Adrenal gland (tissue), 12 donors: ENCODE measurements around the gene TET3. TPM values are rescaled to one million over a fixed set of nuclear protein-coding genes. Genes with fewer than 3 reads are reported as not detected.
A peak's percentile ranks its signal among the peaks of the same experiment; 100 is the strongest.

Experiments used
- DNase-seq, 7 donors: peaks; one replicate each; pipeline ENCODE4 v3.0.0-alpha.2; 2019 to 2020
- H3K27ac ChIP-seq, 5 donors: fragments of 200-600 bp; sonication (generic) in 4 of 5; 1 replicate in 3 of 5; 2 replicates in 2 of 5; pipeline versions ENCODE4 v1.5.1 to v1.8.0; 2016 to 2020; ENCODE audit warnings: mild to moderate bottlenecking in 1 of 5
- H3K27me3 ChIP-seq: fragments of 200-600 bp; 2 replicates; pipeline ENCODE4 v1.8.0; 2021
- H3K36me3 ChIP-seq, 2 donors: fragments of 200-600 bp; replicated peaks in 1 of 2; 1 replicate in 1 of 2; 2 replicates in 1 of 2; pipeline versions ENCODE4 v1.5.1 to v1.8.0; 2018 to 2022
- H3K4me1 ChIP-seq, 2 donors: fragments of 200-600 bp; replicated peaks in 1 of 2; 1 replicate in 1 of 2; 2 replicates in 1 of 2; pipeline versions ENCODE4 v1.5.1 to v1.8.0; 2018 to 2021
- H3K4me3 ChIP-seq, 4 donors: fragments of 200-600 bp; sonication (generic) in 3 of 4; one replicate each; pipeline ENCODE4 v1.5.1; 2016 to 2018
- H3K9me3 ChIP-seq, 3 donors: fragments of 200-600 bp; sonication (generic) in 1 of 3; replicated peaks in 1 of 3; 1 replicate in 2 of 3; 2 replicates in 1 of 3; pipeline versions ENCODE4 v1.5.1 to v1.8.0; 2016 to 2021
- CTCF ChIP-seq, 6 experiments: fragments of 450-650 bp in 4 of 6; fragments of 200-600 bp in 2 of 6; sonication (generic) in 1 of 6; IDR thresholded peaks; 1 replicate in 5 of 6; 2 replicates in 1 of 6; pipeline versions ENCODE4 v1.5.1 to v1.8.0; 2016 to 2021; ENCODE audit warnings: antibody characterized with exemption in 6 of 6, mild to moderate bottlenecking in 2 of 6, moderate library complexity in 1 of 6
- POLR2A ChIP-seq, 2 donors: fragments of 450-650 bp; IDR thresholded peaks; one replicate each; pipeline ENCODE4 v1.6.1; 2017; ENCODE audit warnings: antibody characterized with exemption in 2 of 2, mild to moderate bottlenecking in 2 of 2, moderate library complexity in 1 of 2
- WGBS, 4 donors: extraction: QIAGEN DNeasy Blood & Tissue Kit in 2 of 4; methylation state at CpG; one replicate each; pipeline versions ENCODE4 v1.1.5 to v1.1.7; 2013 to 2017; 5-methylcytosine and 5-hydroxymethylcytosine counted together
- intact Hi-C, 2 donors: fragments of 100-400 bp; cut with DNase I; formaldehyde crosslinking; loops; one replicate each; pipeline versions ENCODE4 v1.14.1 to v1.15.0; 2022 to 2023
- polyA plus RNA-seq, 3 donors: library from polyadenylated mRNA; stranded (reverse); fragments of 200-250 nt in 2 of 3; fragments of 350-450 nt in 1 of 3; fragmentation: Illumina TruSeq in 1 of 3; extraction: RNeasy Lipid Tissue Mini Kit (QIAGEN cat#74804) in 1 of 3; gene quantifications; one replicate each; pipeline ENCODE4 v1.2.3, GENCODE V29; 2013 to 2014
- total RNA-seq, 9 donors: library from RNA; depleted of rRNA in 4 of 9; stranded (reverse); fragments of >200 nt in 4 of 9; fragments of 120-200 nt in 1 of 9; fragmentation: NEBNext Ultra II Directional in 1 of 9; extraction: Animal tissue kit (Norgen Biotek cat#: 25700) in 1 of 9; gene quantifications; one replicate each; pipeline versions ENCODE4 v1.1.0 to v1.2.4, GENCODE V29; 2013 to 2023
- donor health status: healthy with polysubstance abuse.
- donor health status: Bipolar disorder and iron deficiency.
- donor health status: DM: yes; HTN: yes; CAD: no.
- donor health status: DM: no; HTN: no; CAD: no.
- donor health status: DM: no; HTN: no; CAD: no.
- donor health status: DM: yes; HTN: yes; CAD: no.

TET3 gene
- total and polyA plus RNA-seq, 12 donors: 1.3 to 8.6 (median 5.4) TPM

GRCh38 chr2:73986085-73986681 lies 1.5 kb downstream of the TET3 start:
- intact Hi-C loops: no loop called here
- Histone ChIP-seq H3K36me3 (no peaks in the 10 kb centered on the region), H3K27me3 (no peaks in the 10 kb centered on the region), H3K9me3 (no peaks in the 10 kb centered on the region), H3K4me3 (peak overlapping the region in 1 of 4 donors; percentile 78), H3K27ac (peak overlapping the region in 2 of 5 donors; percentile 47 to 86), H3K4me1 (peaks cover 12 to 45% of the 10 kb centered on the region in 2 donors)
- no peak for DNase-seq
- TF ChIP-seq CTCF (IDR thresholded peaks at IDR 0.05): no peak
- TF ChIP-seq POLR2A (IDR thresholded peaks at IDR 0.05): no peak
- WGBS, 4 donors: 86 to 98% (median 91%) methylated on average over 17 to 21 of the region's 21 CpGs

DNA sequence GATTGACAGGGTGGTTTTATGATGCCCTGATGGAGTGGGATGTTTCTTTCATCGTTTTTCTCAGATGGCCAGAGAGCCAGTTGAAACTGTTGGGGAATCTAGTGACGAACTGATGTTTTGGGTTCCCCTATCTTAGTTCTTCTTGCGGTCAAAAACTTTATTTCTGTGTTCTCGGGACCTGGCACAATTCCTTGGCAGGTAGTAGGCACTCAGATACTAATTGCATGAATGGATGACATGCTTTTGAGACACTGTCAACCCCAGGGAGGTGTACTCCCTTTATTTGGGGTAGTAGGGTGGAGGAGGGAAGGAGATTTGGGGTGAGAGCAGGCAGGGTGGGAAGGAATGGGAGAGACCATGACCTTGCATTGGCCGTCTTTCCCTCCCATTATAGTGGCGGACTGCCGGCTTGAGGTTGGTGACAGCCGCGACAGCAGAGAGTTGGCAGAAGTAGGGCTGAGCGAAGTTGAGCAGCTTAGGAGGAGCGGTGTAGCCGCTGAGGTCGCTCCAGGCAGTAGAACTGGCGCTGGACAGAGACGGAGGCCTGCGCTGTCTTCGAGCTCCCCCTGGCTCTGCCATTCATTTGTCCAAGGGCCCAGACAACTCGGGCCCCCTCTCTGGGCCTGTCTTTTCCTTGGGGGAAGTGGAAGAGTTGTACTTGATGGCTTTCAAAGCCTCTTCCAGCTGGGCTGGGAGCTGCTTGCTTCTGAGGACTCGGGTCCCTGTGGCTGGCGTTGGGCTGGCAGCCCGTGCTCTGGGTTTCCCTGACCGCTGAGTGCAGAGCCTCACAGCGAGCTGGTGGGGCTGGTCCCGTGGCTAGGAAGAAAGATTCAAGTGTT lies 2.6 kb downstream of the TET3 start:
- H3K36me3 ChIP-seq: no peaks in the 10 kb centered on the region
- TF ChIP-seq CTCF (IDR thresholded peaks at IDR 0.05) (no peak), POLR2A (IDR thresholded peaks at IDR 0.05) (no peak)
- H3K4me3 ChIP-seq: peak overlapping the region in 1 of 4 donors; percentile 26
- H3K27me3 ChIP-seq: no peaks in the 10 kb centered on the region
- H3K4me1 ChIP-seq: peaks cover 11 to 37% of the 10 kb centered on the region in 2 donors
- WGBS, 4 donors: 69 to 85% (median 75%) methylated on average over 19 to 24 of the region's 24 CpGs
- no peak overlapping the region for H3K27ac ChIP-seq
- no peaks in the 10 kb centered on the region for H3K9me3 ChIP-seq
- intact Hi-C loops: no loop called here
- DNase-seq: peak in 1 of 7 donors; percentile 30

DNA sequence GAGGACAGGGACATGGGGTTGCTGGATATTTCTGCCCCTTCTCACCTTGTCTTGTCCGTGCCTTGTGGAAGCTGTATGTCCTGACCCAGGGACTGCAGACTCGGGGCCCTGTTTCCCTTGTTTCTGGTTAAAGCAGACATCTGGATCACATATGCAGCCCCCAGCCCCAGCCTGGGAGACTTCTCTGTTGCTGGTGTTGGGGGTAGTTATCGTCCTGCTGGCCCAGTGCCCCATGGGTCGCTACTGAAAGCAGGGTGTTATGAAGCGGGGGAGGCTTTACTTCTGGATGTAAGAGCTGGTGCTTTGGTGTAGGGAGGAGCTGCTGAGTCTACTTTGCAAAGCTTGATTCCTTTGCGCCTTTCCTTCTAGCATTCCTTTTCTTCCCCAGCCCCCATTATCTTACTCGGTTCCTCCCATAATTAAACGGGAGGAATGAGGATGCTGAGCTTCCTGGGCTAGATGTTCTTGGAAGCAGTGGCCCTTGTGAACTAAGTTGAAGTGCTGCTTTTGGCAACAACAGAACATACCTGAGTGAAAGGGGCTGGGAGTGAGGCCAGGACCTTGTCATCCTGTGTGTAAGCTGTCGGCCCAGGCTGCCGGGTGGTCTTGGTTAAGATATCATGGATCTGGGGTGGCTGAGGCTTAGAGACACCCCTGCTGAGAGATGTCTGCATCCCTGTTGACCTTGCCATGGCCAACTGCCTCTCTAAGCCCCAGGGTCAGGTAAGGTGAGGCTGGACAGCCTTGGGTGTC lies 3.4 kb downstream of the TET3 start:
- no peak for TF ChIP-seq POLR2A (IDR thresholded peaks at IDR 0.05)
- no peak for TF ChIP-seq CTCF (IDR thresholded peaks at IDR 0.05)
- Histone ChIP-seq H3K27ac (no peak overlapping the region), H3K36me3 (no peaks in the 10 kb centered on the region), H3K4me1 (peaks cover 11 to 37% of the 10 kb centered on the region in 2 donors), H3K4me3 (peak overlapping the region in 1 of 4 donors; percentile 26), H3K27me3 (no peaks in the 10 kb centered on the region), H3K9me3 (no peaks in the 10 kb centered on the region)
- DNase-seq: no peak
- intact Hi-C loops: no loop called here
- 74 to 81% (median 78%) methylated on average over 9 to 10 of the region's 10 CpGs for WGBS, 4 donors

DNA sequence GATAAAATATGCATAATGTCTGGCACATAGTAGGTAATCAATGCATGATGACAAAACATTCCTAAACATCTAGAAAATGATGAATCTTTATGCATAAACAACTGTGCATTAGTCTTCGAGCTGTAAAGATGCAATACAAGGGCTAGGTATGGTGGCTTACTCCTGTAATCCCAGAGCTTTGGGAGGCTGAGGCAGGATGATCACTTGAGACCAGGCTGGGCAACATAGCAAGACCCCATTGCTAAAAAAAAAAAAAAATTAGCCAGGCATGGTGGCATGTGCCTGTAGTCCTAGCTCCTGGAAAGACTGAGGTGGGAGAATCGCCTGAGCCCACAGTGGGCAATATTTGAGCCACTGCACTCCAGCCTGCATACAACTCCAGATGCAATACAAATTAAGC lies 5.3 kb downstream of the TET3 start:
- no peaks in the 10 kb centered on the region for H3K36me3 ChIP-seq
- intact Hi-C loops: loop anchor here in 1 of 2 donors (10.0 kb wide), 1 partner anchor 85 kb away; no protein-coding TSS in a partner anchor
- no peak for TF ChIP-seq POLR2A (IDR thresholded peaks at IDR 0.05)
- TF ChIP-seq CTCF (IDR thresholded peaks at IDR 0.05): no peak
- 96 to 100% (median 100%) methylated on average over 2 of the region's 2 CpGs for whole genome bisulfite sequencing, 4 donors
- no peak overlapping the region for H3K27ac ChIP-seq
- H3K9me3 ChIP-seq: no peaks in the 10 kb centered on the region
- peaks cover 6 to 29% of the 10 kb centered on the region in 2 donors for H3K4me1 ChIP-seq
- no peak overlapping the region for H3K4me3 ChIP-seq
- H3K27me3 ChIP-seq: no peaks in the 10 kb centered on the region
- DNase-seq: no peak
